Calu3 (cell line): ENCODE measurements around the gene CEP55. TPM values are rescaled to one million over a fixed set of nuclear protein-coding genes. Genes with fewer than 3 reads are reported as not detected.

Source experiments
- BruUV-seq: library from RNA; stranded (reverse); fragments of 400-500 nt; replicated peaks from 2 replicates; lab custom pipeline; 2021; lab: Mats Ljungman, UMichigan
- CTCF ChIA-PET: fragments of 300-600 bp; sonication (Branson Sonifier 250); formaldehyde crosslinking; loops from one replicate; lab custom pipeline; 2022; ENCODE audit warnings: antibody characterized with exemption; lab: Charles Lee
- DNase-seq: peaks from one replicate; pipeline ENCODE4 v3.0.0; 2022
- H3K27ac Mint-ChIP-seq: one replicate; pipeline ENCODE4 v1.8.0; 2022; ENCODE audit warnings: mixed read lengths; ENCODE audit not compliant: unreplicated experiment
- H3K27me3 Mint-ChIP-seq: one replicate; pipeline ENCODE4 v1.8.0; 2022; ENCODE audit warnings: mixed read lengths; ENCODE audit not compliant: unreplicated experiment
- H3K36me3 Mint-ChIP-seq: one replicate; pipeline ENCODE4 v1.8.0; 2022; ENCODE audit warnings: mild to moderate bottlenecking, moderate library complexity, mixed read lengths; ENCODE audit not compliant: insufficient read depth, unreplicated experiment
- H3K4me1 Mint-ChIP-seq: one replicate; pipeline ENCODE4 v1.8.0; 2022; ENCODE audit warnings: mild to moderate bottlenecking, low read depth, mixed read lengths; ENCODE audit not compliant: unreplicated experiment
- H3K4me3 Mint-ChIP-seq: one replicate; pipeline ENCODE4 v1.8.0; 2022; ENCODE audit warnings: mild to moderate bottlenecking, low read depth, moderate library complexity, mixed read lengths; ENCODE audit not compliant: unreplicated experiment
- H3K9me3 Mint-ChIP-seq: one replicate; pipeline ENCODE4 v1.8.0; 2022; ENCODE audit warnings: low read depth, mixed read lengths; ENCODE audit not compliant: unreplicated experiment
- intact Hi-C: fragments of 100-400 bp; cut with micrococcal nuclease; formaldehyde crosslinking; loops from one replicate; pipeline ENCODE4 v1.10.0; 2022; ENCODE audit not compliant: unreplicated experiment
- total RNA-seq: library from RNA; stranded (reverse); gene quantifications from 2 replicates; pipeline ENCODE4 v1.2.3, GENCODE V29; 2022
- TF ChIP-seq, protein P1 (sequence below): fragments of 200-600 bp; IDR thresholded peaks from one replicate; pipeline ENCODE4 v1.8.0; 2022; ENCODE audit warnings: antibody characterized with exemption; ENCODE audit not compliant: unreplicated experiment

Gene CEP55
- total RNA-seq, 1 experiment from 2014 or later = 52.2 TPM

DNA sequence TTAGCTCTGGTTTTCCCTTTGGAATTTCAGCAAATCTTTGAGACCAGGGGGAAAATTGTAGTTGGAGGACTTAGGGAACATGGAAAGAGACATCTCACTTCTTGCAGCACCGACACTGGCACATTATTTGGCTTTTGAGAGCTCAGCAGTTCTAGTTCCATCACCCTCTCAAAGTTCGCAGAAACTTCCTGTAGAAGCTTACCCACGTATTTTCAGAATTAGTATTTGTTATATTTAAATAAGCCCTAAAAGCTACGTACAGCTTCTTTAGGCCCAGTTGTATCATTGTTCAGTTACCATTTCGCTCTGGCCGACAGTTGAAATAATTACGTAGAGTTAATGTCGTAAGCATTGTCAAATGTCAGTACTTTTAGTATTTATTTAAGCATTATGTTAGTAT, 13.4 kb downstream of the CEP55 start:
- CTCF ChIA-PET = no interaction called here
- no peak overlapping the region for H3K27ac Mint-ChIP-seq
- no peak overlapping the region for H3K4me3 Mint-ChIP-seq
- DNase-seq = no peak
- peaks cover 14% of the 10 kb centered on the region for H3K36me3 Mint-ChIP-seq
- BruUV-seq = no TSS peak
- TF ChIP-seq, protein P1, sequence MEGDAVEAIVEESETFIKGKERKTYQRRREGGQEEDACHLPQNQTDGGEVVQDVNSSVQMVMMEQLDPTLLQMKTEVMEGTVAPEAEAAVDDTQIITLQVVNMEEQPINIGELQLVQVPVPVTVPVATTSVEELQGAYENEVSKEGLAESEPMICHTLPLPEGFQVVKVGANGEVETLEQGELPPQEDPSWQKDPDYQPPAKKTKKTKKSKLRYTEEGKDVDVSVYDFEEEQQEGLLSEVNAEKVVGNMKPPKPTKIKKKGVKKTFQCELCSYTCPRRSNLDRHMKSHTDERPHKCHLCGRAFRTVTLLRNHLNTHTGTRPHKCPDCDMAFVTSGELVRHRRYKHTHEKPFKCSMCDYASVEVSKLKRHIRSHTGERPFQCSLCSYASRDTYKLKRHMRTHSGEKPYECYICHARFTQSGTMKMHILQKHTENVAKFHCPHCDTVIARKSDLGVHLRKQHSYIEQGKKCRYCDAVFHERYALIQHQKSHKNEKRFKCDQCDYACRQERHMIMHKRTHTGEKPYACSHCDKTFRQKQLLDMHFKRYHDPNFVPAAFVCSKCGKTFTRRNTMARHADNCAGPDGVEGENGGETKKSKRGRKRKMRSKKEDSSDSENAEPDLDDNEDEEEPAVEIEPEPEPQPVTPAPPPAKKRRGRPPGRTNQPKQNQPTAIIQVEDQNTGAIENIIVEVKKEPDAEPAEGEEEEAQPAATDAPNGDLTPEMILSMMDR = no peak
- no peaks in the 10 kb centered on the region for H3K27me3 Mint-ChIP-seq
- intact Hi-C loops = loop anchor here (2.0 kb wide), 1 partner anchor 27 kb away; the partner anchor contains the start of gene MYOF
- H3K9me3 Mint-ChIP-seq = no peaks in the 10 kb centered on the region
- H3K4me1 Mint-ChIP-seq = no peaks in the 10 kb centered on the region

DNA sequence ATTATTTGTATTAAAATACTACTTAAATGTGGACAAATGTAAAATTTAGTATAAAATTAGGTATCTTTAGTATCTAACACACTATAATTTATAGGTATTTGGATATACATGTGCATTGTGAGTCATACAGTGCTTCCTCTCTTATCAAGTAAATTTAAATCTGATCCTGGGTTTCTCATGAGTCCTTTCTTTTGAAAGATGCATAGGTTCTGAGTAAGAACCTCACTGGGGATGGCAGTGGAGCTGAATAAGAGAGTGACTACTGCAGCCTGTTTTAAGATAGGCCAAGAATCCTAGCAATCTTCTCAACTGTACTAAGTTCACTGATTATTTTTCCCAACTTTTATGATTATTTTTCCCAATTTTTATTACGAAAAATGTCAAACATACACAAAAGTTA, 16.2 kb downstream of the CEP55 start:
- DNase-seq = no peak
- Mint-ChIP-seq H3K27me3 (no peaks in the 10 kb centered on the region), H3K4me1 (no peaks in the 10 kb centered on the region), H3K9me3 (no peaks in the 10 kb centered on the region), H3K36me3 (peaks cover 21% of the 10 kb centered on the region), H3K27ac (no peak overlapping the region), H3K4me3 (no peak overlapping the region)
- CTCF ChIA-PET = interaction anchor here (0.6 to 0.7 kb wide), 2 partner anchors 36 to 516 kb away, joined by 3 to 10 read pairs; no protein-coding TSS in a partner anchor
- BruUV-seq = no TSS peak
- TF ChIP-seq, protein P1 = no peak
- intact Hi-C loops = no loop called here

DNA sequence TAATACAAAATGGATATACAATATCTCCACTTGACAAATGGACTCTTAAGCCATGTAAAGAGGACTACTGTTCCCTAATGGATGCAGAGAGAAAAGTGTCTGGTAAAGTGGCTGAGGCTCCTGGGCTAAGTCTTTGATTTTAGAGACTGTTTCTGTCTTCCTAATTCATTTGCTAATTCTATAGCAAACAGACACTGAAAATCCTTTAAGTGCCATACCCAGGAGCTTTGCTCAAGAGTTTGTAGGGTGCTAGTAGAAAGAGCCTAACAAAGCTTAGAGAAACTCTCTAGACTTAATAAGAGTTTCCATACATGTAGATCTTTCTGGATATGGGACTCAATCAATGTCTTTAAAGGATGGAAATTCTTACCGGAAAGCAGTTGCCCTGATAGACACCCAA, 16.7 kb downstream of the CEP55 start:
- intact Hi-C loops = no loop called here

DNA sequence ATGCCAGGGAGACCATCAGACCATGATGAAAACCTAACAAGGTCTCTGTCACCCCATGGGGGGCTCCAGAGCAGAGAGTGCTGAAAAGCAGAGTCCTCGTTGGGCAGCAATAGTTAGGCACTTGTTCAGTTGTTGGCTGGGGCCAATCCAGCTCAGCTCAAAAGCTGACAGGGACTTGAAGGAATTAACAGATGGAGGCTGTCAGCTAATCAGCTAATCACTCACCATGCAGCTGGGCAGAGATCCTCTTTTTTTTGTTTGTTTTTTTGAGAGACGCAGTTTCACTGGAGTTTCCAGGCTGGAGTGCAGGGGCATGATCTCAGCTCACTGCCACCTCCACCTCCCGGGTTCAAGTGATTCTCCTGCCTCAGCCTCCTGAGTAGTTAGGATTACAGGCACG, 18.1 kb downstream of the CEP55 start:
- Mint-ChIP-seq H3K27me3 (no peaks in the 10 kb centered on the region), H3K36me3 (peaks cover 25% of the 10 kb centered on the region), H3K9me3 (no peaks in the 10 kb centered on the region), H3K4me1 (no peaks in the 10 kb centered on the region), H3K27ac (no peak overlapping the region), H3K4me3 (no peak overlapping the region)
- intact Hi-C loops = no loop called here
- BruUV-seq = no TSS peak
- CTCF ChIA-PET = no interaction called here
- no peak for DNase-seq
- TF ChIP-seq, protein P1 = no peak

More for the DNA sequence above, 16.7 kb downstream of the CEP55 start:
- CTCF ChIA-PET = interaction anchor here (0.7 kb wide), 1 partner anchor 36 kb away, joined by 10 read pairs; no protein-coding TSS in a partner anchor
- H3K9me3 Mint-ChIP-seq = no peaks in the 10 kb centered on the region
- H3K4me3 Mint-ChIP-seq = no peak overlapping the region
- no peak for DNase-seq
- H3K4me1 Mint-ChIP-seq = no peaks in the 10 kb centered on the region
- no peak overlapping the region for H3K27ac Mint-ChIP-seq
- BruUV-seq = no TSS peak
- H3K27me3 Mint-ChIP-seq = no peaks in the 10 kb centered on the region
- peaks cover 19% of the 10 kb centered on the region for H3K36me3 Mint-ChIP-seq
- TF ChIP-seq, protein P1 = no peak
